Stimulated activated effector memory CD8-positive, alpha-beta T cell treated with anti-CD3 and anti-CD28 coated beads, Interleukin-12 subunit alpha, Interleukin-12 subunit beta, amount 100 ng/mL, for 72 hours (primary cell): ENCODE results near the gene CSPG5.

Experiments used
- ATAC-seq: fragments of 150-1000 bp; cut with Tn5 transposase; 2 replicates; pipeline ENCODE4 v1.10.0; 2021
- DNase-seq, 2 donors: peaks; one replicate each; pipeline ENCODE4 v3.0.0; 2021 to 2022; ENCODE audit warnings: low spot score in 2 of 2
- H3K27ac Mint-ChIP-seq: one replicate; pipeline ENCODE4 v1.8.0; 2022; ENCODE audit warnings: mild to moderate bottlenecking, mixed read lengths
- H3K36me3 Mint-ChIP-seq: one replicate; pipeline ENCODE4 v1.8.0; 2022; ENCODE audit warnings: mild to moderate bottlenecking, mixed read lengths
- H3K4me1 Mint-ChIP-seq: one replicate; pipeline ENCODE4 v1.8.0; 2022; ENCODE audit warnings: mixed read lengths
- H3K4me3 Mint-ChIP-seq: one replicate; pipeline ENCODE4 v1.8.0; 2022; ENCODE audit warnings: mild to moderate bottlenecking, mixed read lengths
- H3K9me3 Mint-ChIP-seq: one replicate; pipeline ENCODE4 v1.8.0; 2022; ENCODE audit warnings: mixed read lengths

CSPG5 gene

GRCh38 chr3:47578691-47579632 is at the start of gene CSPG5:
TSS of gene CSPG5 (minus strand) at chr3:47578865. CDS start at chr3:47578693, 172 bp downstream.
- peak within 1 kb of the TSS; percentile 50 for H3K4me3 Mint-ChIP-seq
- DNase-seq (peak; percentile 9 to 64), ATAC-seq (peak; percentile 65)
- no peaks in the 10 kb centered on the region for H3K9me3 Mint-ChIP-seq
- H3K4me1 Mint-ChIP-seq = no peaks in the 10 kb centered on the region
- H3K36me3 Mint-ChIP-seq = peaks cover 12% of the 10 kb centered on the region
- H3K27ac Mint-ChIP-seq = no peak within 1 kb of the TSS

- Mint-ChIP-seq H3K4me3 (no peak overlapping the region), H3K36me3 (peaks cover 100% of the 10 kb centered on the region), H3K27ac (peak overlapping the region; percentile 20), H3K9me3 (no peaks in the 10 kb centered on the region), H3K4me1 (no peaks in the 10 kb centered on the region)
- DNase-seq (no peak), ATAC-seq (no peak)
These were observed 49.8 kb upstream of the CSPG5 start for GRCh38 chr3:47628426-47628825.

GRCh38 chr3:47622671-47623461 is 44.2 kb upstream of the CSPG5 start:
- no peak for DNase-seq
- Mint-ChIP-seq H3K4me3 (no peak overlapping the region), H3K27ac (peak overlapping the region; percentile 69), H3K9me3 (no peaks in the 10 kb centered on the region), H3K4me1 (no peaks in the 10 kb centered on the region), H3K36me3 (peaks cover 100% of the 10 kb centered on the region)
- ATAC-seq = no peak

GRCh38 chr3:47617086-47618010 is 38.7 kb upstream of the CSPG5 start:
- Mint-ChIP-seq H3K9me3 (no peaks in the 10 kb centered on the region), H3K27ac (peak overlapping the region; percentile 56), H3K4me3 (no peak overlapping the region), H3K36me3 (peaks cover 63% of the 10 kb centered on the region), H3K4me1 (no peaks in the 10 kb centered on the region)
- ATAC-seq = no peak
- DNase-seq = no peak

GRCh38 chr3:47614788-47615187 is 36.1 kb upstream of the CSPG5 start:
- no peaks in the 10 kb centered on the region for H3K9me3 Mint-ChIP-seq
- H3K4me3 Mint-ChIP-seq = no peak overlapping the region
- no peak overlapping the region for H3K27ac Mint-ChIP-seq
- no peak for DNase-seq
- H3K36me3 Mint-ChIP-seq = peaks cover 53% of the 10 kb centered on the region
- no peaks in the 10 kb centered on the region for H3K4me1 Mint-ChIP-seq
- peak; percentile 57 for ATAC-seq

GRCh38 chr3:47613722-47614121 is 35.1 kb upstream of the CSPG5 start:
- no peak for DNase-seq
- Mint-ChIP-seq H3K27ac (no peak overlapping the region), H3K4me1 (no peaks in the 10 kb centered on the region), H3K9me3 (no peaks in the 10 kb centered on the region), H3K36me3 (peaks cover 53% of the 10 kb centered on the region), H3K4me3 (no peak overlapping the region)
- no peak for ATAC-seq

GRCh38 chr3:47612879-47613278 is 34.2 kb upstream of the CSPG5 start:
- Mint-ChIP-seq H3K4me3 (no peak overlapping the region), H3K9me3 (no peaks in the 10 kb centered on the region), H3K27ac (no peak overlapping the region), H3K4me1 (no peaks in the 10 kb centered on the region), H3K36me3 (peaks cover 53% of the 10 kb centered on the region)
- no peak for ATAC-seq
- DNase-seq = no peak

GRCh38 chr3:47612178-47612577 is 33.5 kb upstream of the CSPG5 start:
- Mint-ChIP-seq H3K27ac (peak overlapping the region; percentile 29), H3K4me3 (no peak overlapping the region), H3K9me3 (no peaks in the 10 kb centered on the region), H3K36me3 (peaks cover 53% of the 10 kb centered on the region), H3K4me1 (no peaks in the 10 kb centered on the region)
- DNase-seq (no peak), ATAC-seq (no peak)

- ATAC-seq = no peak
- DNase-seq = no peak
- peak overlapping the region; percentile 29 for H3K27ac Mint-ChIP-seq
- H3K9me3 Mint-ChIP-seq = no peaks in the 10 kb centered on the region
- H3K4me1 Mint-ChIP-seq = no peaks in the 10 kb centered on the region
- H3K36me3 Mint-ChIP-seq = peaks cover 53% of the 10 kb centered on the region
- no peak overlapping the region for H3K4me3 Mint-ChIP-seq
These were observed 32.9 kb upstream of the CSPG5 start for GRCh38 chr3:47611576-47611975.

- ATAC-seq (no peak), DNase-seq (no peak)
- no peak overlapping the region for H3K4me3 Mint-ChIP-seq
- no peak overlapping the region for H3K27ac Mint-ChIP-seq
- H3K36me3 Mint-ChIP-seq = peaks cover 58% of the 10 kb centered on the region
- no peaks in the 10 kb centered on the region for H3K4me1 Mint-ChIP-seq
- H3K9me3 Mint-ChIP-seq = no peaks in the 10 kb centered on the region
These were observed 31.9 kb upstream of the CSPG5 start for GRCh38 chr3:47610583-47610982.

GRCh38 chr3:47607335-47607734 is 28.7 kb upstream of the CSPG5 start:
- Mint-ChIP-seq H3K36me3 (peaks cover 91% of the 10 kb centered on the region), H3K4me1 (no peaks in the 10 kb centered on the region)

GRCh38 chr3:47606165-47606564 is 27.5 kb upstream of the CSPG5 start:
- Mint-ChIP-seq H3K4me1 (no peaks in the 10 kb centered on the region), H3K4me3 (no peak overlapping the region), H3K9me3 (no peaks in the 10 kb centered on the region), H3K36me3 (peaks cover 98% of the 10 kb centered on the region), H3K27ac (no peak overlapping the region)
- no peak for DNase-seq
- ATAC-seq = no peak

More at GRCh38 chr3:47607335-47607734, 28.7 kb upstream of the CSPG5 start:
- no peak overlapping the region for H3K4me3 Mint-ChIP-seq
- ATAC-seq = no peak
- H3K27ac Mint-ChIP-seq = no peak overlapping the region
- H3K9me3 Mint-ChIP-seq = no peaks in the 10 kb centered on the region
- no peak for DNase-seq

- Mint-ChIP-seq H3K36me3 (peaks cover 100% of the 10 kb centered on the region), H3K9me3 (no peaks in the 10 kb centered on the region), H3K27ac (no peak overlapping the region)
These were observed 27.0 kb upstream of the CSPG5 start for GRCh38 chr3:47605652-47606051.

GRCh38 chr3:47604145-47604544 is 25.5 kb upstream of the CSPG5 start:
- H3K4me3 Mint-ChIP-seq = no peak overlapping the region
- peaks cover 93% of the 10 kb centered on the region for H3K36me3 Mint-ChIP-seq
- ATAC-seq (no peak), DNase-seq (no peak)
- no peak overlapping the region for H3K27ac Mint-ChIP-seq
- no peaks in the 10 kb centered on the region for H3K9me3 Mint-ChIP-seq
- no peaks in the 10 kb centered on the region for H3K4me1 Mint-ChIP-seq

More at GRCh38 chr3:47605652-47606051, 27.0 kb upstream of the CSPG5 start:
- H3K4me1 Mint-ChIP-seq = no peaks in the 10 kb centered on the region
- H3K4me3 Mint-ChIP-seq = no peak overlapping the region
- no peak for ATAC-seq
- no peak for DNase-seq

GRCh38 chr3:47603332-47603731 is 24.7 kb upstream of the CSPG5 start:
- Mint-ChIP-seq H3K4me1 (no peaks in the 10 kb centered on the region), H3K27ac (peak overlapping the region; percentile 63), H3K36me3 (peaks cover 85% of the 10 kb centered on the region), H3K4me3 (no peak overlapping the region), H3K9me3 (no peaks in the 10 kb centered on the region)
- ATAC-seq = no peak
- no peak for DNase-seq
